Prostate gland (tissue), 2 donors: Measurements from ENCODE around the gene RBM10. TPM values are rescaled to one million over a fixed set of nuclear protein-coding genes. Genes with fewer than 3 reads are reported as not detected.

Experiments
- DNase-seq: peaks from one replicate; pipeline ENCODE4 v3.0.0-alpha.2; 2019; ENCODE audit warnings: low spot score
- H3K27ac ChIP-seq, 2 donors: fragments of 200-600 bp; sonication (generic); 2 replicates each; pipeline ENCODE4 v1.5.1; 2017 to 2019
- H3K27me3 ChIP-seq: fragments of 200-600 bp; sonication (generic); replicated peaks from 2 replicates; pipeline ENCODE4 v1.5.1; 2019; ENCODE audit not compliant: insufficient read depth
- H3K36me3 ChIP-seq, 2 donors: fragments of 200-600 bp; sonication (generic); 1 replicate in 1 of 2; 2 replicates in 1 of 2; pipeline versions ENCODE4 v1.5.1 to v1.8.1; 2017 to 2019
- H3K4me1 ChIP-seq: fragments of 200-600 bp; sonication (generic); replicated peaks from 2 replicates; pipeline ENCODE4 v1.5.1; 2019
- H3K4me3 ChIP-seq, 2 donors: fragments of 200-600 bp; sonication (generic); 2 replicates each; pipeline ENCODE4 v1.5.1; 2017 to 2019
- H3K9me3 ChIP-seq: fragments of 200-600 bp; sonication (generic); 2 replicates; pipeline ENCODE4 v1.5.1; 2017
- CTCF ChIP-seq, 4 experiments: fragments of 200-600 bp in 2 of 4; fragments of 450-650 bp in 2 of 4; sonication (generic) in 2 of 4; IDR thresholded peaks; 1 replicate in 3 of 4; 2 replicates in 1 of 4; pipeline ENCODE4 v1.5.1; 2016 to 2019; ENCODE audit warnings: antibody characterized with exemption in 4 of 4, mild to moderate bottlenecking in 2 of 4, moderate library complexity in 2 of 4
- POLR2A ChIP-seq: fragments of 450-650 bp; IDR thresholded peaks from one replicate; pipeline ENCODE4 v1.6.1; 2016; ENCODE audit warnings: antibody characterized with exemption, mild to moderate bottlenecking
- POLR2AphosphoS5 ChIP-seq: sonication (generic); formaldehyde crosslinking; IDR thresholded peaks from one replicate; pipeline ENCODE4 v1.6.1; 2017; ENCODE audit warnings: antibody characterized with exemption
- WGBS: methylation state at CpG from one replicate; pipeline ENCODE4 v1.1.5; 2018; 5-methylcytosine and 5-hydroxymethylcytosine counted together
- intact Hi-C: fragments of 100-400 bp; cut with DNase I; formaldehyde crosslinking; loops from one replicate; pipeline ENCODE4 v1.14.2; 2022
- total RNA-seq, 2 donors: library from RNA; depleted of rRNA; stranded (reverse); fragments of >200 nt; gene quantifications; one replicate each; pipeline ENCODE4 v1.1.0, GENCODE V29; 2016

Gene RBM10
- total RNA-seq, 2 donors from 2014 or later, result 45.0 to 49.0 TPM

- Histone ChIP-seq H3K4me1 (no peaks in the 10 kb centered on the region), H3K27ac (no peak overlapping the region), H3K36me3 (no peaks in the 10 kb centered on the region), H3K4me3 (no peak overlapping the region), H3K27me3 (no peaks in the 10 kb centered on the region), H3K9me3 (no peaks in the 10 kb centered on the region)
- 93% methylated on average over 22 of the region's 23 CpGs for WGBS
- DNase-seq, result no peak
- no peak for TF ChIP-seq CTCF (IDR thresholded peaks at IDR 0.05)
- TF ChIP-seq POLR2A, result no peak
- TF ChIP-seq POLR2AphosphoS5, result no peak
- intact Hi-C loops, result no loop called here
These were observed 31.2 kb downstream of the RBM10 start for GRCh38 chrX:47176101-47176740.

- WGBS, result 83% methylated on average over 1 of the region's 2 CpGs
- Histone ChIP-seq H3K27ac (no peak overlapping the region), H3K9me3 (no peaks in the 10 kb centered on the region), H3K27me3 (no peaks in the 10 kb centered on the region), H3K4me3 (no peak overlapping the region), H3K4me1 (no peaks in the 10 kb centered on the region), H3K36me3 (no peaks in the 10 kb centered on the region)
- intact Hi-C loops, result no loop called here
- no peak for DNase-seq
- TF ChIP-seq CTCF (IDR thresholded peaks at IDR 0.05) (no peak), POLR2AphosphoS5 (no peak), POLR2A (no peak)
These were observed 32.1 kb downstream of the RBM10 start for GRCh38 chrX:47177079-47177478.

- Histone ChIP-seq H3K4me3 (no peak overlapping the region), H3K4me1 (no peaks in the 10 kb centered on the region), H3K27ac (no peak overlapping the region), H3K36me3 (no peaks in the 10 kb centered on the region), H3K9me3 (no peaks in the 10 kb centered on the region), H3K27me3 (no peaks in the 10 kb centered on the region)
- DNase-seq, result no peak
- intact Hi-C loops, result no loop called here
- TF ChIP-seq POLR2A (no peak), CTCF (IDR thresholded peaks at IDR 0.05) (no peak), POLR2AphosphoS5 (no peak)
- 78% methylated on average over 5 of the region's 5 CpGs for WGBS
These were observed 33.3 kb downstream of the RBM10 start for GRCh38 chrX:47178337-47178736.

- H3K4me3 ChIP-seq, result no peak overlapping the region
- H3K27me3 ChIP-seq, result no peaks in the 10 kb centered on the region
- H3K27ac ChIP-seq, result no peak overlapping the region
- DNase-seq, result no peak
- intact Hi-C loops, result no loop called here
- WGBS, result 10% methylated on average over 2 of the region's 14 CpGs
- H3K9me3 ChIP-seq, result no peaks in the 10 kb centered on the region
- no peaks in the 10 kb centered on the region for H3K4me1 ChIP-seq
- no peak for TF ChIP-seq CTCF (IDR thresholded peaks at IDR 0.05)
- no peak for TF ChIP-seq POLR2AphosphoS5
- no peak for TF ChIP-seq POLR2A
- H3K36me3 ChIP-seq, result no peaks in the 10 kb centered on the region
These were observed 34.4 kb downstream of the RBM10 start for GRCh38 chrX:47179221-47179927.

GRCh38 chrX:47179928-47180255, 34.9 kb downstream of the RBM10 start:
- H3K9me3 ChIP-seq, result no peaks in the 10 kb centered on the region
- H3K27ac ChIP-seq, result no peak overlapping the region
- no peaks in the 10 kb centered on the region for H3K27me3 ChIP-seq
- no peak for DNase-seq
- intact Hi-C loops, result no loop called here
- WGBS, result 92% methylated on average over 11 of the region's 18 CpGs
- H3K4me3 ChIP-seq, result no peak overlapping the region
- TF ChIP-seq POLR2A (no peak), POLR2AphosphoS5 (no peak), CTCF (IDR thresholded peaks at IDR 0.05) (no peak)
- no peaks in the 10 kb centered on the region for H3K36me3 ChIP-seq
- no peaks in the 10 kb centered on the region for H3K4me1 ChIP-seq
